GM15510 (cell line): ENCODE measurements around the gene TDRD10.

Experiments
- POLR2A ChIP-seq: IDR thresholded peaks from 3 replicates; pipeline ENCODE4 v1.6.1; 2011; ENCODE audit warnings: borderline replicate concordance; ENCODE audit not compliant: insufficient read length; ENCODE audit errors: extremely low read depth

The TDRD10 gene

GRCh38 chr1:154550657-154551056 is 48.6 kb downstream of the TDRD10 start:
- TF ChIP-seq POLR2A: no peak

- no peak for TF ChIP-seq POLR2A
These were observed 49.5 kb downstream of the TDRD10 start for GRCh38 chr1:154551474-154551873.

GRCh38 chr1:154552036-154552435 is 50.0 kb downstream of the TDRD10 start:
- TF ChIP-seq POLR2A: no peak

- TF ChIP-seq POLR2A: no peak
These were observed 51.3 kb downstream of the TDRD10 start for GRCh38 chr1:154553056-154554030.

GRCh38 chr1:154556422-154556821 is 54.4 kb downstream of the TDRD10 start:
- TF ChIP-seq POLR2A: no peak

- no peak for TF ChIP-seq POLR2A
These were observed 55.4 kb downstream of the TDRD10 start for GRCh38 chr1:154557248-154557938.

- TF ChIP-seq POLR2A: no peak
These were observed 56.1 kb downstream of the TDRD10 start, which contains the start of gene UBE2Q1 for GRCh38 chr1:154557939-154558719. Gene UBE2Q1 (minus strand): TSS chr1:154558662. CDS start chr1:154558553, 109 bp downstream.

GRCh38 chr1:154558720-154559465 is 56.9 kb downstream of the TDRD10 start:
- peak; percentile 58 for TF ChIP-seq POLR2A

- no peak for TF ChIP-seq POLR2A
These were observed 57.5 kb downstream of the TDRD10 start for GRCh38 chr1:154559466-154560044.

GRCh38 chr1:154565876-154566275 is 63.9 kb downstream of the TDRD10 start:
- no peak for TF ChIP-seq POLR2A

- no peak for TF ChIP-seq POLR2A
These were observed 65.6 kb downstream of the TDRD10 start, which contains the start of gene CHRNB2 for GRCh38 chr1:154567386-154568156. Gene CHRNB2 (plus strand): TSS chr1:154567778. CDS start chr1:154568045, 267 bp downstream.

- no peak for TF ChIP-seq POLR2A
These were observed 66.3 kb downstream of the TDRD10 start for GRCh38 chr1:154568157-154568815.
